Activated effector memory CD4-positive, alpha-beta T cell treated with anti-CD3 and anti-CD28 coated beads, Interleukin-2, amount 50 U/mL, for 16 hours (primary cell): ENCODE measurements around the gene FZD1.
A peak's percentile ranks its signal among the peaks of the same experiment; 100 is the strongest.

Source experiments
- DNase-seq: peaks from one replicate; pipeline ENCODE4 v3.0.0-alpha.2; 2020

The FZD1 gene

GRCh38 chr7:91264046-91264923 is at the start of gene FZD1:
Gene FZD1, plus strand, starts transcription at chr7:91264433. Its CDS starts 448 bp downstream, at chr7:91264881.
- peak; percentile 66 for DNase-seq

GRCh38 chr7:91226411-91226810 is 37.8 kb upstream of the FZD1 start:
- DNase-seq: no peak

GRCh38 chr7:91228327-91228726 is 35.9 kb upstream of the FZD1 start:
- DNase-seq: no peak

DNA sequence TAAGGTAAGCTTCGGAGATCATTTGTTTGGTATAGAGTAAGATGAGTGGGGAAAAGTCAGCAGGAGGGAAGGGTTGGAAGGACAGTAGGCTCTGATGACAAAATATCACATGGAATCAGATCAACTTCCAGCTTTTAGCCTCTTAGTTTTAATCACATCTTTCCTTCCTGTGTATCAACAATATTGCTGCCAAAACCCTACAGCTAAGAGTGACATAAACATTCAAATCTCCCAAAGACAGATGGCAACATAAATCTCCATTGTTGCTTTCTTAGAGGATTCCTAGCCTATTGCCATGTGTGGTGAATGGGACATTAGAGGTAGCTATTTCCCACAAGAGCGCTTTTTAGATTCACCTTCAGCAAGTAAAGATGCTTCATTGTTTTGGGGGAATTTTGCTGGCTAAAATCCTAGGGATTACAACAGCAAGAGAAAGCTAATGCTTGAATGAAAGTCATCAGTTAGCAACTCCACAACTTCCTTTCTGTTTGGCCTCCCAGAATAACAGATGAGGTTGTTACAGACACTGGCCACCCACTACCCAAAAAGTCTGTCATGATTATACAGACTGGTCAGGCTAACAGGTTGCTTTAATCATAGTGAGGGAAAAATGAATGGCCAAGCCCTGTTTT is 35.2 kb upstream of the FZD1 start:
- DNase-seq: no peak

GRCh38 chr7:91230100-91230499 is 34.1 kb upstream of the FZD1 start:
- DNase-seq: no peak

- DNase-seq: no peak
These were observed 33.7 kb upstream of the FZD1 start for GRCh38 chr7:91230503-91230902.

DNA sequence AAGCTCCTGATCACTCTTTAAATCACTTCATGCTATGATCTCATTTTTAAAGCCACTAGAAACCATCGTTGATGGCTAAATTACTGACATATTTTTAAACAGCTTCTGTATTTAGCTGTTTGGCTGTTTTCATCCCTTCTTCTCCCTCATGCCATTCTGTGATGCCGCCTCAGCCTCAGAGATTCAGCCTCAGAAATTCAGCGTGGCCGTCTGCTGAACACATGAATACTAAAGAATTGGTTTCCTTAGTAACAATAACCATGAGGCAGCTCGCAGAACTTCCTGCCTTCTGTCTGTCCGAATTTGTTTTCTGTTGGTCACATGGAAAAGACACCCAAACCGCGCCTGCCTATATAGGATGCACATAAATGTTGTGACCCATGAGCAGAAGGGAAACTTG is 31.0 kb upstream of the FZD1 start:
- DNase-seq: no peak

DNA sequence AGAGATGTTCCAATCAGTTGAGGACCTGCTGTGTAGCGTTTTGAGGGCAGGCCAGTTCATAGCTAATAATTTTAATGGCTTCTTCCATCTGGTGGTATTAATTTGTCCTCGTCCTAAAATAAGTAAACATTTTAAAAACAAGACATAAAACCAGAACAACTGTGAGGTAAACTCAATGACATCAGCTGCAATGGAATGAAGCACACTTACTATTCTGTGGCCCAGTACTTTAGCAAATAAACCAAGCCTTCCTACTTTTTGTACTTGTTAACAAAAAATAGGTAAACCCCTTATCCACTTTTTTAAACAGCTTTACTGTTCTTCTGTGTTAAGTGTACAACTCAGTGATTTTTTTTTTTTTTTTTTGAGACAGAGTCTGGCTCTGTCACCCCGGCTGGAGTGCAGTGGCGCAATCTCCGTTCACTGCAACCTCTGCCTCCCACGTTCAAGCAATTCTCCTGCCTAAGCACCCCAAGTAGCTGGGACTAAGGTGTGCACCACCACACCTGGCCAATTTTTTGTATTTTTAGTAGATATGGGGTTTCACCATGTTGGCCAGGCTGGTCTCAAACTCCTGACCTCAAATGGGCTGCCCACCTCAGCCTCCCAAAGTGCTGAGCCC is 28.9 kb upstream of the FZD1 start:
- DNase-seq: no peak

GRCh38 chr7:91239171-91239604 is 25.0 kb upstream of the FZD1 start:
- DNase-seq: no peak

GRCh38 chr7:91239772-91240171 is 24.5 kb upstream of the FZD1 start:
- DNase-seq: no peak

DNA sequence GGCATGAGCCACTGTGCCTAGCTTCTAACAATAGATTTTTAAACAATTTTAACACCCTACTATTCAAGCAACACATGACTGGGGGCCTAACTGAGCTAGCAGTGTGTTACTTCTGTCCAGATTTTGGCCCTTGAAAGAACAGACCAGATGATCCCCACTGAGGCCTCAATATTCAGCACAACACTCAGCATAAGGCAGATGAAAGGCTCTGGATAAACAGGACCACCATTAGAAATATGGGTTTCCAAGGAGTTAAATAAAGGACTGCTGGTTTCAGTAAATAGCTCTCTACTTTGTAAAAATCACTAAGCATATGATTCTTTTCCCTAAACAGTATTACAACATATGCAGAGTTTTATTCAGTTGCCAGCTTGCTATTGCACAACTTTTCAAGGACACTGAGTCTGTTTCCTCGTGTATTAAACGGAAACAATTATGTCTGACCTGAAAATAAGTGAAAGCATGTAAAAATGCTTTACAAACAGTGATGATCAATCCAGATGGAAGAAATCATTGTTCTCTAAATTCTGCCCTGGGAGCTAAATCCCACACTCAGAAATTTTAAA is 23.8 kb upstream of the FZD1 start:
- no peak for DNase-seq

GRCh38 chr7:91242097-91242844 is 22.0 kb upstream of the FZD1 start:
- DNase-seq: no peak

DNA sequence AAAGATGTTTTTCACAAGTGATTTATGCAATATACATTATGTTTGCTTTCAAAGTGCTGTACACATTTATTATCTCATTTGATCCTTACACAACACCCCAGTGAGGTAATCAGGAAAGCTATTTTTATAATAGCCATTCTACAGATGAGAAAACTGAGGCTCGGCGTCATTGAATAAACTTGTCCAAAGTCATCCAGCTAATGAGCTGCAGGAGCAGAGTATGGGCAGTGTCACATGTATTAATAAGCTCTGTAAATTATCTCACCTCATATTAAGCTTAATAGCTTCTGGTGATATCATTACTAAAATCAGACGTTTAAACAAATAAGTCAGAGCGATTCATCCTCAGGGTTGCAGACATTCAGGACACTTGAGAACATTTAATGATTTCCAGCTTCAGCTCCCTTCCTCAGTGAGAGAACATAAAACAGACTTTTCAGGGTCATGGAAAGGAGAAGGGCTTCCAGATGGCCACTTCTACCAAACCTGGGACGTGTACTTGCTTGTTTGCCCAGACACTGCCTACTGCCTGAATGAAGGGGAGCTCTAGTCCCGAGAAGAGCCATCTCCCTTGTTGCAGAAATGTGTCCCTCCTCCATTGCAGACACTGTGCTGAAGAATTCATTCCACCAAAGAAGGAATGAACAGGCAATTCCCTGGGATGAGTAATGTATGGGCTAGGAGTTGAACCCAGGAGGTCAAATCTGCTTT is 20.5 kb upstream of the FZD1 start:
- no peak for DNase-seq

DNA sequence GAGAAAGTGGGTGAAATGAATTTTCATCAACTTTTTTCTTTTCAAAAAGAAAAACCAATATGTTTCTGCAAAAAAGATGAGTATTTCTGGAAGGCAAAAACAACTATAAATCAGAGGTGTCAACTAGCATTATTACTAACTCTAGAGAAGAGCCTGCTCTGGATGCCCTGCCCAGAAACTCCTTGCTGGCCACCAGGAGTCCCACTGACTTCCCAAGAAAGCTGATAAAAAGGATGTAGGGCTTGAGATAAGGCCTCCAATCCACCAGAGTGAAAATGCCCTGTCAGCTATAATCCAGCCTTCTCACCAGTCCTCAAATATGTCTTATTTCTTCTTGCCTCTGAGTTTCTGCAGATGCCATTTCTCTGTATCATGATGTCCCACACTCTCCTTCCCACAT is 16.7 kb upstream of the FZD1 start:
- DNase-seq: no peak

- no peak for DNase-seq
These were observed 15.2 kb upstream of the FZD1 start for GRCh38 chr7:91248996-91249395.

DNA sequence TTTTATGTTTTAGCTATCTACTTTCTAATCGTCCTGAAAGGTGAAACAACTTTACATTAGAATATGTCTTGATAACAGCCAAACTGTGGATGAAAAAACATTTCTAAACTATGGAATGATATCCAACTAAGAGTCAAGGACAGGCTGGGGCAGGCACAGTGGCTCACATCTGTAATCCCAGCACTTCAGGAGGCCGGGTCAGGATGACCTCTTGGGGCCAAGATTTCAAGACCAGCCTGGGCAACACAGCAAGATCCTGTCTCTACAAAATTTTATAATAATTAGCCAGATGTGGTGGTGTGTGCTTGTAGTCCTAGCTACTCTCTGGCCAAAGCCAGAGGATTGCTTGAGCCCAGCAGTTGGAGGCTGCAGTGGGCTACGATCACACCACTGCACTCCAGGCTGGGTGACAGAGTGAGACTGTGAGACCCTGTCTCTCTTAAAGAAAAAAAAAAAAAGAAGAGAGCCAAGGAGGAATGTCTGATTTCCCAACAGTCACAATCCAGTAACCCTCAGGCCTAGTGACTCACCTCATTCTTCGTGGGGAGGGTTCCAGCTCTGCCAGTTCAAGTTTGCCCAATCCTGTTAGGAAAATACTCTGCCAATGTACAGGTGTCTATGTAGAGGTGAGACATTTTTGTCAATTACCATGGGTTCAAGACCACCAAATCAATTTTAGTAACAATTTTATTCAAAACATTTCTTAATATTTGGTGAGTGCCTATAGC is 14.6 kb upstream of the FZD1 start:
- no peak for DNase-seq

GRCh38 chr7:91250706-91251105 is 13.5 kb upstream of the FZD1 start:
- no peak for DNase-seq

DNA sequence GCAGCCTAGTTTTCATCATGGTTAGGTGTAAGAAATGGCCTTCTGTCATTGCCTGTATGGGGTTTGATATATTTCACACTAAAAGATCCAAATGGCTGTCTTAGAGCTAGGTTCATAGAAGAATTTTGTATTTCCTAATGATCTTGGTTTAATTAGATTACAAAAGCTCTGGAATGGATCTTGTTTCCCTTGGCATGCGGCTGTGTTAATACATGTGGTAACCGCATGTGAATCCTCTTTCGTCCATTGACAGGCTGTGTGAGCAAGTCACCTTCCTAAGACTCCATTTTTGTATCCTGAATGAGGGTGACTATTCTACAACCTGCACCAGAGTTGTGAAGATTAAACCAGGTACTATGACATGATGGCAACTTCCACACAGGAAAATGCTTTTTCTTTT is 12.4 kb upstream of the FZD1 start:
- no peak for DNase-seq

DNA sequence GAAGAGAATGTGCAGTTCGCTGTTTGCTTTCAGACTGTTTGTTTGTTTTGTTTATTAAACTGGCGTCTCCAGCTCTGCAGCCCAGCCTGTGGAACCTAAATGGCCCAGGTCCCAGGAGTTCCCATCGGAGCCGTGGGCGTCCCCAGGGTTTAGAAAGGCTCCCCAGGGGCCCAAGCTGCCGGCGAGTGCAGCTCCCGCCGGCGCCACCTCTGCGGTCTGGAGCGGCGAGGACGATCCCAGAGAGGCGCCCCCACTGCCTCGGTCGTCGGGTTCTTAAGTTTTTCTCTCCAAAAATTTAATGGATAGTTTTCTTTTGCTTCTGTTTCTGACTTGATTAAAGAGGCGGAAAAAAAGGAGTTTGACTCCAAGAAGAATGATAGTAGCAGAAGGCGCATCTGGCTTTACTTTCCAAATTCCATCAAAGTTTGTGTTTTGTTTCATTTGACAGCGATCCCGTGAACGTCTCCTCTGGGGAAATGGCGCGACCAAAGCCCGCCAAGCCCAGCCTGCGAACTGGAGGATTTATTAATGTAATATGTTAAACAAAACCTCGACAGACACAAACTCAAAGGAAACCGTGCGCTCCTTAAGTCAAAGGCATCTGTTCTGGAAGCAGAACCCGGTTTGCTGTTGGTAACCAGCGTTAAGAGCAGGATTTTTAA is 718 bp upstream of the FZD1 start:
- DNase-seq: no peak

GRCh38 chr7:91264924-91265681 is 870 bp downstream of the FZD1 start:
- DNase-seq: no peak
